Midbrain (tissue), 1 donor: ENCODE data around the gene ABHD14A.

Source experiments
- DNase-seq: peaks from one replicate; lab custom pipeline; 2025; lab: John Stamatoyannopoulos, UW

ABHD14A gene

GRCh38 chr3:51997172-51997571 is 22.3 kb downstream of the ABHD14A start:
- DNase-seq = no peak

- no peak for DNase-seq
Measured at GRCh38 chr3:51997935-51998596, 23.2 kb downstream of the ABHD14A start.

GRCh38 chr3:51998774-51999173 is 23.9 kb downstream of the ABHD14A start:
- DNase-seq = no peak

GRCh38 chr3:51999846-52000245 is 25.0 kb downstream of the ABHD14A start:
- DNase-seq = no peak

- DNase-seq = peak; percentile 62
Measured at GRCh38 chr3:52001443-52001974, 26.6 kb downstream of the ABHD14A start.

- DNase-seq = no peak
Measured at GRCh38 chr3:52002748-52003147, 27.9 kb downstream of the ABHD14A start.

GRCh38 chr3:52004163-52004787 is 29.4 kb downstream of the ABHD14A start:
- peak; percentile 74 for DNase-seq

- no peak for DNase-seq
Measured at GRCh38 chr3:52004906-52005395, 30.1 kb downstream of the ABHD14A start.

- no peak for DNase-seq
Measured at GRCh38 chr3:52005571-52005986, 30.7 kb downstream of the ABHD14A start.

GRCh38 chr3:52006017-52006819 is 31.4 kb downstream of the ABHD14A start:
- DNase-seq = no peak

GRCh38 chr3:52006820-52007133 is 31.9 kb downstream of the ABHD14A start:
- DNase-seq = no peak

GRCh38 chr3:52007291-52007690 is 32.4 kb downstream of the ABHD14A start:
- DNase-seq = no peak

GRCh38 chr3:52010431-52010830 is 35.6 kb downstream of the ABHD14A start:
- no peak for DNase-seq

- no peak for DNase-seq
Measured at GRCh38 chr3:52012699-52013098, 37.8 kb downstream of the ABHD14A start.

- no peak for DNase-seq
Measured at GRCh38 chr3:52013802-52014598, 39.1 kb downstream of the ABHD14A start.

- peak; percentile 22 for DNase-seq
Measured at GRCh38 chr3:52014613-52015012, 39.7 kb downstream of the ABHD14A start.

- DNase-seq = no peak
Measured at GRCh38 chr3:52015438-52016228, 40.8 kb downstream of the ABHD14A start.

- no peak for DNase-seq
Measured at GRCh38 chr3:52017586-52017985, 42.7 kb downstream of the ABHD14A start.

GRCh38 chr3:52018319-52019000 is 43.6 kb downstream of the ABHD14A start:
- no peak for DNase-seq

- no peak for DNase-seq
Measured at GRCh38 chr3:52019352-52020080, 44.7 kb downstream of the ABHD14A start.
